T-cell (primary cell): ENCODE results near the gene SMAD5. TPM values are rescaled to one million over a fixed set of nuclear protein-coding genes. Genes with fewer than 3 reads are reported as not detected.

Source experiments
- ATAC-seq, 4 experiments: fragments of 200-7000 bp in 3 of 4; fragments of 150-1000 bp in 1 of 4; cut with Tn5 transposase; replicated peaks in 1 of 4; 1 replicate in 3 of 4; 2 replicates in 1 of 4; pipeline ENCODE4 v1.10.0; 2021; ENCODE audit warnings: moderate library complexity in 3 of 4, mild to moderate bottlenecking in 2 of 4, moderate number of reproducible peaks in 1 of 4
- CTCF ChIA-PET, 2 donors: fragments of 300-600 bp; sonication (Branson Sonifier 250); formaldehyde crosslinking; loops; one replicate each; lab custom pipeline; 2022; ENCODE audit warnings: antibody characterized with exemption in 2 of 2; lab: Charles Lee
- POLR2A ChIA-PET, 2 donors: fragments of 300-600 bp; sonication (Branson Sonifier 250); formaldehyde crosslinking; loops; one replicate each; lab custom pipeline; 2022; ENCODE audit warnings: antibody characterized with exemption in 2 of 2; lab: Charles Lee
- DNase-seq, 35 experiments: peaks; one replicate each; pipeline versions ENCODE4 v3.0.0 to v3.0.0-alpha.2; 2013 to 2023
- H3K27ac ChIP-seq: one replicate; pipeline ENCODE4 v1.5.1; 2013; ENCODE audit warnings: low read length
- H3K27me3 ChIP-seq, 2 experiments: replicated peaks in 1 of 2; 1 replicate in 1 of 2; 2 replicates in 1 of 2; pipeline versions ENCODE4 v1.6.1 to v1.7.0; 2013; ENCODE audit warnings: low read length in 1 of 2, mixed read lengths in 1 of 2; ENCODE audit not compliant: control insufficient read depth in 2 of 2, insufficient read depth in 2 of 2; ENCODE audit errors: extremely low read depth in 1 of 2
- H3K36me3 ChIP-seq, 2 donors: 1 replicate in 1 of 2; 2 replicates in 1 of 2; pipeline versions ENCODE4 v1.6.1 to v1.7.0; 2013; ENCODE audit warnings: low read length in 1 of 2; ENCODE audit not compliant: control insufficient read depth in 2 of 2, insufficient read depth in 1 of 2; ENCODE audit errors: extremely low read depth in 1 of 2
- H3K4me1 ChIP-seq, 2 experiments: 1 replicate in 1 of 2; 2 replicates in 1 of 2; pipeline versions ENCODE4 v1.6.1 to v1.7.0; 2013; ENCODE audit warnings: low read length in 2 of 2, mixed read lengths in 1 of 2; ENCODE audit not compliant: insufficient read depth in 2 of 2, control insufficient read depth in 1 of 2; ENCODE audit errors: extremely low read depth in 1 of 2
- H3K4me3 ChIP-seq, 2 donors: 1 replicate in 1 of 2; 2 replicates in 1 of 2; pipeline versions ENCODE4 v1.5.1 to v1.7.0; 2013; ENCODE audit warnings: mild to moderate bottlenecking in 2 of 2, low read length in 1 of 2, moderate library complexity in 1 of 2; ENCODE audit not compliant: control insufficient read depth in 1 of 2; ENCODE audit errors: extremely low read depth in 1 of 2
- H3K9me3 ChIP-seq: 2 replicates; pipeline ENCODE4 v1.7.0; 2013
- H3K27ac Mint-ChIP-seq, 2 donors: one replicate each; pipeline ENCODE4 v1.8.0; 2020 to 2021; ENCODE audit warnings: mild to moderate bottlenecking in 2 of 2, mixed read lengths in 2 of 2
- H3K27me3 Mint-ChIP-seq, 2 donors: one replicate each; pipeline ENCODE4 v1.8.0; 2021 to 2022; ENCODE audit warnings: mixed read lengths in 2 of 2
- H3K36me3 Mint-ChIP-seq: one replicate; pipeline ENCODE4 v1.8.0; 2021; ENCODE audit warnings: mixed read lengths
- H3K4me1 Mint-ChIP-seq, 3 donors: one replicate each; pipeline ENCODE4 v1.8.0; 2020 to 2022; ENCODE audit warnings: mixed read lengths in 3 of 3, mild to moderate bottlenecking in 1 of 3
- H3K4me3 Mint-ChIP-seq, 3 donors: one replicate each; pipeline ENCODE4 v1.8.0; 2020 to 2022; ENCODE audit warnings: mild to moderate bottlenecking in 3 of 3, mixed read lengths in 3 of 3, moderate library complexity in 3 of 3
- H3K9me3 Mint-ChIP-seq, 3 donors: one replicate each; pipeline ENCODE4 v1.8.0; 2020 to 2022; ENCODE audit warnings: mixed read lengths in 3 of 3
- WGBS: methylation state at CpG from one replicate; pipeline ENCODE4 v1.1.5; 2013; ENCODE audit warnings: missing lambda C conversion rate; ENCODE audit not compliant: insufficient coverage; 5-methylcytosine and 5-hydroxymethylcytosine counted together
- total RNA-seq, 35 experiments: library from RNA in 6 of 35; stranded (reverse) in 6 of 35; fragments of 120-200 nt in 1 of 35; gene quantifications; one replicate each; pipeline versions ENCODE4 v1.2.1 to v1.2.4 and lab custom pipeline; 2013 to 2026

The SMAD5 gene
- 10 to 100 TPM in 3 of 5 donors, 1 to 10 TPM in 2; 8.7 to 24.2 (median 18.4) TPM for total RNA-seq
- total RNA-seq (2013), result 21.4 TPM
- total RNA-seq (lab: John Stamatoyannopoulos, UW), result 9.1 to 53.9 (median 22.3) reads per million in 29 experiments

DNA sequence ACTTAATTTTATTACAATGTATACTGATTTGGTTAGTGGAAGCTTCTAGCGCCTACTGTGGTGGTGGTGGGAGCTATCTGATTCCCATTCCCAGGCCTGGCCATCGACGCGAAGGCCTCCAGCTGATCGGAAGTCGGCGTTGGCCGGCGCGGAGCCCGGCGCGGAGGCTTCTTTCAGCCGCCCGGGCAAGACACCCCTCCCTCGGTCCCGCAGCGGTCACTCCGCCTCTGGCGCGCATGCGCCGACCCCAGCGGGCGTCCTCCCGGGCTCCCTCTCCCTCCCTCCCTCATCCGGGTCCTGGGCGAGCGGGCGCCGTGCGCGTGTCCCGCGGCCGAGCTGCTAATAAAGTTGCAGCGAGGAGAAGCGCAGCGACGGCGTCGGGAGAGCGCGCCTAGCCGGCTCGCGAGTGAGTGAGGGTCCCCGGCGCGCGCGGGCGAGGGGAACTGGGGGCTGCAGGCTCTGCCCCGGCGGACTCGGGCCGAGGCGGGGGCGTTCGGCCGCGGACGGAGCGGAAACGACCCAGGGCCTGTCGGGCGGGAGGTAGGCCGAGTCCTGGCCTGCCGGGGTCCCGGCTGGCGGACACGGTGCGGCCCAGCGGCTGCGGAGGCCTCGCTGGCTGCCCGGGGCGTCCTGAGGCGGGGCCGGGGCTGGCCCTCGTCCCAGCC, at the start of gene SMAD5:
Gene SMAD5, plus strand, starts transcription at position 289 of the 665 bp plus-strand sequence. CDS start 20,916 bp downstream, outside the sequence.
- peaks cover 0 to 21% of the 10 kb centered on the region in 2 experiments for H3K27me3 ChIP-seq
- ChIA-PET POLR2A (no interaction called here), CTCF (interaction anchor here in 1 of 2 donors (0.6 kb wide), 1 partner anchor 18 kb away, joined by 3 read pairs; no protein-coding TSS in a partner anchor)
- DNase-seq (peak; percentile 51 to 82 (median 70)), ATAC-seq (peak; percentile 65 to 84 (median 80))
- peaks cover 25 to 38% of the 10 kb centered on the region in 2 donors for H3K27me3 Mint-ChIP-seq
- H3K4me3 Mint-ChIP-seq, result peak within 1 kb of the TSS; percentile 85 to 90 (median 89)
- H3K27ac ChIP-seq, result peak within 1 kb of the TSS; percentile 50
- peaks cover 0 to 6% of the 10 kb centered on the region in 2 experiments for H3K4me1 ChIP-seq
- H3K9me3 Mint-ChIP-seq, result no peaks in the 10 kb centered on the region
- no peaks in the 10 kb centered on the region for H3K36me3 ChIP-seq
- no peaks in the 10 kb centered on the region for H3K36me3 Mint-ChIP-seq
- H3K9me3 ChIP-seq, result no peaks in the 10 kb centered on the region
- peaks cover 9 to 40% (median 27%) of the 10 kb centered on the region in 3 donors for H3K4me1 Mint-ChIP-seq
- peak within 1 kb of the TSS; percentile 83 to 86 for H3K27ac Mint-ChIP-seq
- under 1% methylated on average over 75 of the region's 81 CpGs for WGBS
- H3K4me3 ChIP-seq, result peak within 1 kb of the TSS; percentile 57 to 90

- H3K4me3 ChIP-seq, result no peak overlapping the region
- H3K27ac ChIP-seq, result no peak overlapping the region
- peaks cover 4 to 25% of the 10 kb centered on the region in 2 experiments for H3K27me3 ChIP-seq
- ChIA-PET POLR2A (no interaction called here), CTCF (interaction anchor here in 1 of 2 donors (0.6 kb wide), 1 partner anchor 58 kb away, joined by 5 read pairs; no protein-coding TSS in a partner anchor)
- no peaks in the 10 kb centered on the region for H3K9me3 ChIP-seq
- no peak for ATAC-seq
- no peak for DNase-seq
- H3K4me1 Mint-ChIP-seq, result peaks cover 7 to 11% (median 9%) of the 10 kb centered on the region in 3 donors
- H3K4me1 ChIP-seq, result peaks cover 0 to 8% of the 10 kb centered on the region in 2 experiments
- no peaks in the 10 kb centered on the region for H3K36me3 ChIP-seq
- no CpG with 5 or more reads among the region's 1 CpG for WGBS
- no peaks in the 10 kb centered on the region for H3K36me3 Mint-ChIP-seq
- H3K27me3 Mint-ChIP-seq, result peaks cover 8 to 20% of the 10 kb centered on the region in 2 donors
- H3K27ac Mint-ChIP-seq, result no peak overlapping the region
- H3K9me3 Mint-ChIP-seq, result no peaks in the 10 kb centered on the region
- no peak overlapping the region for H3K4me3 Mint-ChIP-seq
These were observed 47.9 kb upstream of the SMAD5 start for GRCh38 chr5:136084698-136085097.

DNA sequence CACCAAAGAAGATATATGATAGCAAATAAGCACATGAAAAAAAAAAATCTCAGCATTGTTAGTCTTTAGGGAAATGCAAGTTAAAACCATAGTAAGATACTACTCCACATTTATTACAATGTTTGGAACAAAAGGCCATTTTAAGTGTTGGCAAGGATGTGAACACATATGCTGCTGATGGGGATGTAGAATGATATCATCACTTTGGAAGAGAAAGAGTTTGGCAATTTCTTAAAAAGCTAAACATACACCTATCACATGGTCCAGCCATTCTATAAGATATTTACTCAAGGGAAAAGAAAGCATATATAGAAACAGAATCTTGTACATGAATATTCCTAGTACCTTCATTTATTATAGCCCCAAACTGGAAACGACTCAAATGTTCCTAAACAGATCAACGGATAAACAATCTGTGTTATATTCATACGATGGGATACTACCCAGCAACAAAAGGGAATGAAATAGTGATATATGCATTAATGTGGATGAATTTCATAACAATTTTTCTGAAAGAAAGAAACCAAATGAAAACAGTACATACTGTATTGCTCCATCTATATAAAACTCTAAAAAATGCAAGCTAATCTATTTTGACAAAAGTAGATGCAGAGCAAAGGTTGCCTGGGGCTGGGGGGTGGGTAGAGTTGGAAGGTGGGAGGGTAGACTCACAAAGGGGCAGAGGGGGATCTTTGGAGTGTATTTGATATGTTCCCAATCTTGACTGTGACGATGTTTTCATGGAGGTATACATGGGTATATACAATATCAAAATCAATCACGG, 45.7 kb upstream of the SMAD5 start:
- POLR2A ChIA-PET, result no interaction called here
- H3K27ac Mint-ChIP-seq, result no peak overlapping the region
- peaks cover 0 to 13% of the 10 kb centered on the region in 2 experiments for H3K27me3 ChIP-seq
- H3K4me3 Mint-ChIP-seq, result no peak overlapping the region
- DNase-seq, result no peak
- H3K4me1 Mint-ChIP-seq, result no peaks in the 10 kb centered on the region
- H3K27ac ChIP-seq, result no peak overlapping the region
- no peak overlapping the region for H3K4me3 ChIP-seq
- H3K27me3 Mint-ChIP-seq, result peaks cover 0 to 7% of the 10 kb centered on the region in 2 donors
- H3K9me3 Mint-ChIP-seq, result no peaks in the 10 kb centered on the region
- H3K9me3 ChIP-seq, result no peaks in the 10 kb centered on the region
- H3K36me3 Mint-ChIP-seq, result no peaks in the 10 kb centered on the region
- H3K4me1 ChIP-seq, result no peaks in the 10 kb centered on the region
- WGBS, result no CpG with 5 or more reads among the region's 5 CpGs
- ATAC-seq, result no peak
- H3K36me3 ChIP-seq, result no peaks in the 10 kb centered on the region
- CTCF ChIA-PET, result no interaction called here

- Mint-ChIP-seq H3K27me3 (peaks cover 0 to 7% of the 10 kb centered on the region in 2 donors), H3K4me3 (no peak overlapping the region), H3K9me3 (no peaks in the 10 kb centered on the region), H3K36me3 (no peaks in the 10 kb centered on the region), H3K4me1 (no peaks in the 10 kb centered on the region), H3K27ac (no peak overlapping the region)
- ATAC-seq, result no peak
- Histone ChIP-seq H3K27ac (no peak overlapping the region), H3K36me3 (no peaks in the 10 kb centered on the region), H3K4me1 (no peaks in the 10 kb centered on the region), H3K27me3 (peaks cover 0 to 8% of the 10 kb centered on the region in 2 experiments), H3K9me3 (no peaks in the 10 kb centered on the region), H3K4me3 (no peak overlapping the region)
- 88% methylated on average over 15 of the region's 16 CpGs for WGBS
- CTCF ChIA-PET, result no interaction called here
- no peak for DNase-seq
- POLR2A ChIA-PET, result no interaction called here
These were observed 44.4 kb upstream of the SMAD5 start for GRCh38 chr5:136087961-136088871.

DNA sequence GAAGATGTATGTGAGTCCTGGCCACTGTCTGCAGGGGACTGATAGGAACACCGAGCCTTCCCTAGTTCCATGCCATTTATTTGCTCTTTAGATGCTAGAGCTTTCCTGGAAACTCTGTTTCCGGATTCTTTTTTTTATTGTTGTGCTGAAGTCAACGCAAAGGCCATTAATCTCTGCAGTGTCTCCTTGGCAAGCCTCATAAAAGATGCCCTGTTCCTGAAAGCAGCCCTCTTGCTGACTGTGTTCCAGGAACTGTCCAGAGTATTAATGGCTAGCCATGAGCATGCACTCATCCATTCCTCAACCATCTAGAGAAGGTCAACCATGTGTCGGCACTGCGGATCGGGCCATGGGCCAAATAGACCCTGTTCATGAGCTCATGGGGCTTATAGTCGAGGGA, 42.9 kb upstream of the SMAD5 start:
- Histone ChIP-seq H3K4me3 (no peak overlapping the region), H3K9me3 (no peaks in the 10 kb centered on the region), H3K27me3 (peaks cover 0 to 8% of the 10 kb centered on the region in 2 experiments), H3K4me1 (no peaks in the 10 kb centered on the region), H3K27ac (no peak overlapping the region), H3K36me3 (no peaks in the 10 kb centered on the region)
- Mint-ChIP-seq H3K4me3 (no peak overlapping the region), H3K9me3 (no peaks in the 10 kb centered on the region), H3K4me1 (no peaks in the 10 kb centered on the region), H3K27me3 (peaks cover 5% of the 10 kb centered on the region in 2 donors), H3K36me3 (no peaks in the 10 kb centered on the region), H3K27ac (no peak overlapping the region)
- CTCF ChIA-PET, result no interaction called here
- 89% methylated on average over 6 of the region's 7 CpGs for WGBS
- POLR2A ChIA-PET, result no interaction called here
- DNase-seq, result no peak
- no peak for ATAC-seq

GRCh38 chr5:136090319-136090718, 42.3 kb upstream of the SMAD5 start:
- Mint-ChIP-seq H3K4me1 (no peaks in the 10 kb centered on the region), H3K27ac (no peak overlapping the region), H3K9me3 (no peaks in the 10 kb centered on the region), H3K36me3 (no peaks in the 10 kb centered on the region), H3K4me3 (no peak overlapping the region), H3K27me3 (peaks cover 4 to 10% of the 10 kb centered on the region in 2 donors)
- Histone ChIP-seq H3K4me1 (no peaks in the 10 kb centered on the region), H3K4me3 (no peak overlapping the region), H3K27ac (no peak overlapping the region), H3K9me3 (no peaks in the 10 kb centered on the region), H3K27me3 (peaks cover 0 to 8% of the 10 kb centered on the region in 2 experiments), H3K36me3 (no peaks in the 10 kb centered on the region)
- ChIA-PET CTCF (no interaction called here), POLR2A (no interaction called here)
- DNase-seq, result no peak
- WGBS, result 93% methylated on average over 3 of the region's 4 CpGs
- ATAC-seq, result no peak
